Measurements from ENCODE around the gene APMAP. TPM values are rescaled to one million over a fixed set of nuclear protein-coding genes. Genes with fewer than 3 reads are reported as not detected.

The APMAP gene
- polyA plus RNA-seq, 3 donors = 99.8 to 108 (median 103) TPM

DNA sequence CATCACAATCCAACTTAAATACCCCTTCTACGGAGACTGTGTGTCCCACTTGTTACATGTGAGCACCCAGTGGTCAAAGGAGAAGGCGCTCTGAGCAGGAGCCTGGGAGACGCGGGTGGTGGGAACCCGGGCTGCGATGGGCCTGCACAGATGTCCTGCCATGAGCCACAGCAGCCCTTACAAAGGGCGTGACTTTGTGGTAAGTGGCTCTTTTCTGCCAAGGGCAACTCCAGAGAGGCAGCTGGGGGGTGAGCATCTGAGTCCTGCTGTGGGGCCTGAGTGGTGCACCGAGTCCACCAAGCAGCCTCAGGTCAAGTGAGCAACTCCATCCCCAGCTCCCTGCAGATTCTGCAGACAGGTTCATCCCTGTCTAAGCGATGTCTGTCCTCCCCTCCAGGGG lies 77.1 kb downstream of the APMAP start:
- no peak for DNase-seq (ENCODE audit: low read depth in 3 of 3, low spot score in 2 of 3)

DNA sequence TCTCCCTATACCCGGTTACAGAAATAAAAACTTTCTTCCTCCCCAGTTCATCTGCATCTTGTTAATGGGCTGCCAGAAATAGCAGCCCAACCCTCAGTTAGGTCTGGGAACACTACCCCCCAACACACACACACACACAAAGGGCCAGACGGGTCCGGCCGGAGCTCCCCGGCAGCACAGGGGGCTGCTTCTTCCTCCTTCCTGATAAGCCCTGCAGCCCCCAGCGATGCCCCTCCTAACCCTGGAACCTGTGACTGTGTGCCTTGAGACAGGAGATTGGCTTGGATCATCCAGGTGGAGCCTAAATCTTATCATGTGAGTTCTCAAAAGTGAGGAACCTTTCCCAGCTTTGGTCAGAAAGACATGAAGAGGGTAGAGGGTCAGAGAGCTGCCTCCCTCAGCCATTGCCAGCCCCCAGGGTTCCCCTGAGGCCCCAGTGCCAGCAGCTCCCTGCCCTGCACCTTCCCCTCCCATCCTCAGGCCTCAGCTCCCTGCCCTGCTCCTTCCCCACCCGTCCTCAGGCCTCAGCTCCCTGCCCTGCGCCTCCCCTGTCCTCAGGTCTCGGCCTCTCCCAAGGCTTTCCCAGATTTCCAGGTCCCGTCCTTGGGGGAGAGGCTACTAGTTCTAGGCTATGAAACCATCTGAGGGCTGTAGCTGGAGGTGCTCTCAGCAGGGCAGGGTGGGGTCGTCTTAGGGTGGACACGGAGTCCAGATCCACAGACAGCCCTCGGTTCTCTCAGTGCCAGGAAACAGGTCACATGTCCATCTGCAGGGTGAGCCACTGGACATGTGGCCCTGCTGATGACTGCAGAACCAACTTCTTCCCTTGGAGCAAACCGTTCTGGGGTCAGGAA lies 77.9 kb downstream of the APMAP start:
- no peak for DNase-seq (ENCODE audit: low read depth in 3 of 3, low spot score in 2 of 3)

DNA sequence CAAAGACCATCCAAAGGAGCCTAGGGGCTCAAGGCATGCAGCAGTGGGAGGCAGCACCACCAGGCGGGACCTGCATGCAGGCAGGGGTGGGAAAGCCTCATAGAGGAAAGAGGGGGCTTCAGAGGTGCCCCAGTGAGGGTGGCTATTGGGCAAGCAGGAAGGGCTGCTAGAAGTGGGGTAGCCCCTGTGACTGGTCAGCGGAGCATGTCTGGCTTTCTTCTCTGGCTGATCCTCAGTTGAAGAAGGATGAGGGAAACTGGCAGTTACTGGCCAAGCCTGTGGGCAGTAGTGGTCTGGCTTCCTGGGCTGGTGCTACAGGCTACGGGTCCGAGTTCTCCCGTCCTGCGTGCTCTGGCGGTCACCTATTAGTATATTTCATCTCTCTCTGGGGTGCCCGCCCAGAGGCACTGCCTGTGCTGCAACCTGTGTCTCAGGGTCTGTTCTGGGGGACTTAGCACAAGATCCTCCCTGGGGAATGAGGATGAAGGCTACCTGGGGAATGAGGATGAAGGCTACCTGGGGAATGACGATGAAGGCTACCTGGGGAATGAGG lies 79.4 kb downstream of the APMAP start:
- no peak for DNase-seq (ENCODE audit: low read depth in 3 of 3, low spot score in 2 of 3)

Other genes starting within 250 kb of the APMAP start
- gene CST7, start 43.5 kb downstream of the APMAP start, polyA plus RNA-seq (ENCODE audit: insufficient read length in 3 of 3) = under 1 TPM; 0.12 to 0.79 (median 0.51) TPM
- gene ACSS1, start 65.4 kb upstream of the APMAP start, polyA plus RNA-seq (ENCODE audit: insufficient read length in 3 of 3) = 10 to 100 TPM; 29.2 to 35.3 (median 29.6) TPM
- not detected for gene VSX1, start 89.4 kb upstream of the APMAP start, polyA plus RNA-seq (ENCODE audit: insufficient read length in 3 of 3)
- gene ENTPD6, start 203.0 kb upstream of the APMAP start, polyA plus RNA-seq (ENCODE audit: insufficient read length in 3 of 3) = 10 to 100 TPM; 33.8 to 38.3 (median 37.2) TPM